A549 (cell line): ENCODE results near the gene DLK2.

Experiments used
- CTCF ChIP-seq: fragments of >200 bp; sonication (Bioruptor Twin); formaldehyde crosslinking; IDR thresholded peaks from 3 replicates; pipeline ENCODE4 v1.5.1; 2016
- JUN ChIP-seq, 2 experiments: fragments of >200 bp; sonication (Bioruptor Twin); formaldehyde crosslinking; IDR thresholded peaks; 2 replicates in 1 of 2; 3 replicates in 1 of 2; pipeline ENCODE4 v1.6.1; 2016 to 2017
- JUNB ChIP-seq: fragments of >200 bp; sonication (Bioruptor Twin); formaldehyde crosslinking; IDR thresholded peaks from 2 replicates; pipeline ENCODE4 v1.6.1; 2016
- POLR2A ChIP-seq: IDR thresholded peaks from 2 replicates; pipeline ENCODE4 v1.6.1; 2012; ENCODE audit warnings: mild to moderate bottlenecking, low read length

- no peak for TF ChIP-seq JUNB
- no peak for TF ChIP-seq CTCF
- TF ChIP-seq POLR2A, result no peak
- no peak for TF ChIP-seq JUN (IDR thresholded peaks at IDR 0.05)
Observed at GRCh38 chr6:43444036-43444435, 11.3 kb downstream of the DLK2 start.
